ENCODE measurements around the gene NUP58. TPM values are rescaled to one million over a fixed set of nuclear protein-coding genes. Genes with fewer than 3 reads are reported as not detected.
A peak's percentile ranks its signal among the peaks of the same experiment; 100 is the strongest.

The NUP58 gene
- total and polyA plus RNA-seq, 9 of the 15 experiments (the other 6 are each of a cell fraction or from before 2014, with no cell fraction given) = 12.5 to 98.0 (median 42.6) TPM

DNA sequence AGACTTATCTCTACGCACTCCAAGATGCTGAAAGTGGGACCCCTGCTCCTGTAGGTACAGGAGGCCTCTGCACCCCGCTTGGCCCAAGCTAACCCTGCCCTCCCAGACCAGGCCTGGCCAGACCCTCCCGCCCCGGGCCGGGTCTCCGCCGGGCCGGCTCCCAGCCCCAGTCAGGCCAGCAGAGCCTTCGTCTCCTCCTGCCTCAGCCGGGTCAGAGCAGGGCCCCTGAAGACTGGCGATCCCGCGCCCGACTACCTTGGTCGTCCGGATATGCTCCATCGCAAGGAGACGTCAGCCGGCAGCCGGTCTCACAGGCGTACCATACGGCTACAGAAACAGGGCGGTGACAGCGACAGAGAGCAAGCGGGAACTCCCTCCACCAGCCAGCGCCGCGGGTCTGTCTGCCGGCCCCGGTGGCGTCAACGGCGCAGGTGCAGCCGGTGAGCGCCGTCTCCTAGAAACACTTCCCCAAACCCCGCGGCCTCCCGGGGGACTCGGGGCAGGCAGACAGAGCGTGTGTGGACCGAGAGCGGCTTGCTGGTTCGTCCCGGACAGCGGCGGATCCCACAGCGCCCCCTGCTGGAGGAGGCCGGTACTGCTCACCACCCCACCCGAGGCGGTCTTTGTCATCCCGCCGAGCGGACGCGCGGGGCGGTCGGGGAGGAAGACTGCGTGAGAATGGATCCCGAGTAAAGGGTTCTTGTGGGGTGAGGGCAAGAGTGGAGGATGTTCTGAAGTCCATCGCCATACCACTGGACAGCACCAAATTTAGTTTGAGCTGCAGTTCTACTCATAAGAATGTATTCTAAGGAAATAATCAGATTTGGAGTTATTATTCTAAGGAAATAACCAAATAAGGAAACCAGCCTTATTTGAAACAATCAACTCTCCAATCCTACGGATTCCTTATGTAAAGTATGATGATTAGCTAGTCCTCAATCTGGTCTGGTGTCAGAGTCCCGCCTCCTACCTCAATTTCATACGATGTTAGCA, 14.2 kb upstream of the NUP58 start, which contains the start of gene MTMR6 (continued):
- TF ChIP-seq KDM5B (IDR thresholded peaks at IDR 0.05; ENCODE audit: insufficient replicate concordance, low read depth, low read length) (peak; percentile 50), HNRNPLL (IDR thresholded peaks at IDR 0.05; ENCODE audit: low read depth, low read length, poor library complexity, severe bottlenecking) (peak; percentile 82), RB1 (IDR thresholded peaks at IDR 0.05; ENCODE audit: low read depth) (peak; percentile 83), SRF (CRISPR knock-in tag; IDR thresholded peaks at IDR 0.05) (peak in 1 of 2 experiments; percentile 26; a peak in 1 of 4 replicates), EP400 (IDR thresholded peaks at IDR 0.05) (peak; percentile 60), TAF1 (IDR thresholded peaks at IDR 0.05; ENCODE audit: control insufficient read depth, extremely low read depth, insufficient read depth, low read length, severe bottlenecking) (peak; percentile 66), FOXK2 (conservative IDR thresholded peaks at IDR 0.05 in 1 of 2, IDR thresholded peaks at IDR 0.05 in 1 of 2; ENCODE audit: low read depth in 2 of 2) (0 out of 4 replicates have a peak, but pooled peaks of 1 of the 2 experiments have one; percentile 31), KLF16 (IDR thresholded peaks at IDR 0.05) (peak; percentile 19; the same call in 1 of the 2 replicates), CC2D1A (IDR thresholded peaks at IDR 0.05) (0 out of 2 replicates have a peak, but pooled peaks have one; percentile 36), HDAC6 (IDR thresholded peaks at IDR 0.05; ENCODE audit: low read depth, low read length) (no peak), ETV6 (IDR thresholded peaks at IDR 0.05; ENCODE audit: borderline replicate concordance in 1 of 2, low read depth in 2 of 2, low read length in 1 of 2) (no peak), ETV6 (CRISPR knock-in tag; IDR thresholded peaks at IDR 0.05; ENCODE audit: borderline replicate concordance) (peak; percentile 30; the same call in 1 of the 2 replicates), SMAD4 (CRISPR knock-in tag; conservative IDR thresholded peaks at IDR 0.05) (peak; percentile 77), PHF8 (IDR thresholded peaks at IDR 0.05; ENCODE audit: borderline replicate concordance, low read length) (peak; percentile 76; the same call in 1 of the 2 replicates), ESRRA (IDR thresholded peaks at IDR 0.05; ENCODE audit: borderline replicate concordance, low read depth) (peak; percentile 40; the same call in 1 of the 2 replicates), HMGN3 (IDR thresholded peaks at IDR 0.05; ENCODE audit: borderline replicate concordance, extremely low read depth, insufficient read length, low read depth, low read length) (peak; percentile 43), RBM14 (IDR thresholded peaks at IDR 0.05; ENCODE audit: borderline replicate concordance, insufficient read depth, low read depth, low read length) (no peak), JUNB (CRISPR knock-in tag; conservative IDR thresholded peaks at IDR 0.05) (no peak)
- TF ChIP-seq, protein P1, sequence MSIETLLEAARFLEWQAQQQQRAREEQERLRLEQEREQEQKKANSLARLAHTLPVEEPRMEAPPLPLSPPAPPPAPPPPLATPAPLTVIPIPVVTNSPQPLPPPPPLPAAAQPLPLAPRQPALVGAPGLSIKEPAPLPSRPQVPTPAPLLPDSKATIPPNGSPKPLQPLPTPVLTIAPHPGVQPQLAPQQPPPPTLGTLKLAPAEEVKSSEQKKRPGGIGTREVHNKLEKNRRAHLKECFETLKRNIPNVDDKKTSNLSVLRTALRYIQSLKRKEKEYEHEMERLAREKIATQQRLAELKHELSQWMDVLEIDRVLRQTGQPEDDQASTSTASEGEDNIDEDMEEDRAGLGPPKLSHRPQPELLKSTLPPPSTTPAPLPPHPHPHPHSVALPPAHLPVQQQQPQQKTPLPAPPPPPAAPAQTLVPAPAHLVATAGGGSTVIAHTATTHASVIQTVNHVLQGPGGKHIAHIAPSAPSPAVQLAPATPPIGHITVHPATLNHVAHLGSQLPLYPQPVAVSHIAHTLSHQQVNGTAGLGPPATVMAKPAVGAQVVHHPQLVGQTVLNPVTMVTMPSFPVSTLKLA (conservative IDR thresholded peaks at IDR 0.05) = peak in 1 of 2 experiments; percentile 72; a peak in 3 of 4 replicates
- TF ChIP-seq, protein P2, sequence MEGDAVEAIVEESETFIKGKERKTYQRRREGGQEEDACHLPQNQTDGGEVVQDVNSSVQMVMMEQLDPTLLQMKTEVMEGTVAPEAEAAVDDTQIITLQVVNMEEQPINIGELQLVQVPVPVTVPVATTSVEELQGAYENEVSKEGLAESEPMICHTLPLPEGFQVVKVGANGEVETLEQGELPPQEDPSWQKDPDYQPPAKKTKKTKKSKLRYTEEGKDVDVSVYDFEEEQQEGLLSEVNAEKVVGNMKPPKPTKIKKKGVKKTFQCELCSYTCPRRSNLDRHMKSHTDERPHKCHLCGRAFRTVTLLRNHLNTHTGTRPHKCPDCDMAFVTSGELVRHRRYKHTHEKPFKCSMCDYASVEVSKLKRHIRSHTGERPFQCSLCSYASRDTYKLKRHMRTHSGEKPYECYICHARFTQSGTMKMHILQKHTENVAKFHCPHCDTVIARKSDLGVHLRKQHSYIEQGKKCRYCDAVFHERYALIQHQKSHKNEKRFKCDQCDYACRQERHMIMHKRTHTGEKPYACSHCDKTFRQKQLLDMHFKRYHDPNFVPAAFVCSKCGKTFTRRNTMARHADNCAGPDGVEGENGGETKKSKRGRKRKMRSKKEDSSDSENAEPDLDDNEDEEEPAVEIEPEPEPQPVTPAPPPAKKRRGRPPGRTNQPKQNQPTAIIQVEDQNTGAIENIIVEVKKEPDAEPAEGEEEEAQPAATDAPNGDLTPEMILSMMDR (IDR thresholded peaks at IDR 0.05 in 2 of 3, conservative IDR thresholded peaks at IDR 0.05 in 1 of 3; ENCODE audit: insufficient read depth in 2 of 3, low read depth in 1 of 3, low read length in 3 of 3) = peak; percentile 82 to 91 (median 86)
